ELR (cell line): ENCODE results near the gene LINGO1.

Source experiments
- DNase-seq: peaks from one replicate; pipeline ENCODE4 v3.0.0-alpha.2; 2015; ENCODE audit warnings: low read depth

Gene LINGO1

GRCh38 chr15:77568973-77569728 lies 63.6 kb downstream of the LINGO1 start:
- no peak for DNase-seq

- DNase-seq = no peak
Observed at GRCh38 chr15:77568014-77568972, 64.4 kb downstream of the LINGO1 start.

GRCh38 chr15:77567202-77567601 lies 65.5 kb downstream of the LINGO1 start:
- no peak for DNase-seq

- DNase-seq = no peak
Observed at GRCh38 chr15:77566092-77566491, 66.6 kb downstream of the LINGO1 start.

GRCh38 chr15:77565378-77565915 lies 67.3 kb downstream of the LINGO1 start:
- DNase-seq = no peak

GRCh38 chr15:77564938-77565337 lies 67.8 kb downstream of the LINGO1 start:
- DNase-seq = no peak

- DNase-seq = no peak
Observed at GRCh38 chr15:77564341-77564740, 68.4 kb downstream of the LINGO1 start.

GRCh38 chr15:77563623-77564156 lies 69.0 kb downstream of the LINGO1 start:
- no peak for DNase-seq
